DMS 273 (cell line): ENCODE results near the gene SHE.
"Not testable (repeated sequence)": the region's sequence is repeated elsewhere in the genome, so short reads cannot be mapped to it uniquely, and the experiment has no call there.

Experiments
- DNase-seq: peaks from one replicate; lab custom pipeline; 2025; ENCODE audit not compliant: unreplicated experiment; lab: John Stamatoyannopoulos, UW

The SHE gene

GRCh38 chr1:154502066-154502743 is at the start of gene SHE, which contains the start of gene TDRD10:
TSS of gene SHE (minus strand) at chr1:154502412. CDS start at chr1:154502026, 386 bp downstream.
TSS of gene TDRD10 (plus strand) at chr1:154502219. CDS start at chr1:154506904, 4,685 bp downstream.
- DNase-seq: peak; percentile 44

GRCh38 chr1:154551474-154551873 is 49.3 kb upstream of the SHE start:
- no peak for DNase-seq

GRCh38 chr1:154550657-154551056 is 48.4 kb upstream of the SHE start:
- DNase-seq: no peak

DNA sequence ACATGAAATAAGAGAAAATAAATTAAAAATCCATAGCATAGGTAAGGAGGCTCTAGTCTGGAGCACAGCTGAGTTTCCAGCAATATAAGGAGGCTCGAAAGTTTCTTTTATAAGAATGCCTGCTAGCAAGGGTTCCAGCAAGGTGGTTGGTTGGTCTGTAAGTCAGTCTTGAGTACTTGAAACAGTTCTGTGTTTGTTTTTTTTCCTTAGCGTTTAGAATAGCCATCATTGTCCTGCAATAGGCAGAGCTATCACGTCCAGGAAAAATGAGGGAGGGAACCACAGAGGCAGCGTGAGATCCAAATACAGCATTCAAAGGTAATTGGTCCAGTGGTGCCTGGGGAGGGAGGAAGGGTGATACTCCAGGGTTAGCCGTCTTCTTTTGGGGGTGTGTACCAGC is 47.9 kb upstream of the SHE start:
- no peak for DNase-seq

DNA sequence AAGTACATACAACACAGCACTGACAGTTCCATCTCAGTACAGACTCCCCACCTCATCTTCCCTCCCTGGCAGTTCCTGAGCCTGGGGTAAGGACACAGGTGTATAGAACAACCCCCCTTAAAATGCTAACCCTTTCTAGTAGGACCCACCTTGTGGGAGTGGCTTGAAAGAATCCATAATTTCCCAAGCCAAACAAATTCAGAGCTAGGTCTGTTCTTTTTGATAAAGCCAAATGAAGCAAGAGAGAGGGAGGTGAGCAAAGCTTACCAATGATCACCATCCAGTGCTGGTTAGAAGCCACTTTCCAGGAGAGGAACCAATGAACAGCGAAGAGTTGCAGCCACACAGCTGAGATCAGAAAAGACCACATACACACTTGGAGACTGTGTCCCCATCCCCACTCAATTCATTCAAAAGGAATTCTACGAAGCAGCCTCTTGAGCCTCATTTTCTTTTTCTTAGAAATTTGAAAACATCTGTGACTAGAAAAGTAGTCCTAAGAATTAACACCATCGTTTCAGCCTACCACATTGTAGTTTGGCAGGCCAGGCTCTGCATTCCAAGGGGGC is 47.1 kb upstream of the SHE start:
- DNase-seq: no peak

- no peak for DNase-seq
Measured at GRCh38 chr1:154548028-154548427, 45.8 kb upstream of the SHE start.

DNA sequence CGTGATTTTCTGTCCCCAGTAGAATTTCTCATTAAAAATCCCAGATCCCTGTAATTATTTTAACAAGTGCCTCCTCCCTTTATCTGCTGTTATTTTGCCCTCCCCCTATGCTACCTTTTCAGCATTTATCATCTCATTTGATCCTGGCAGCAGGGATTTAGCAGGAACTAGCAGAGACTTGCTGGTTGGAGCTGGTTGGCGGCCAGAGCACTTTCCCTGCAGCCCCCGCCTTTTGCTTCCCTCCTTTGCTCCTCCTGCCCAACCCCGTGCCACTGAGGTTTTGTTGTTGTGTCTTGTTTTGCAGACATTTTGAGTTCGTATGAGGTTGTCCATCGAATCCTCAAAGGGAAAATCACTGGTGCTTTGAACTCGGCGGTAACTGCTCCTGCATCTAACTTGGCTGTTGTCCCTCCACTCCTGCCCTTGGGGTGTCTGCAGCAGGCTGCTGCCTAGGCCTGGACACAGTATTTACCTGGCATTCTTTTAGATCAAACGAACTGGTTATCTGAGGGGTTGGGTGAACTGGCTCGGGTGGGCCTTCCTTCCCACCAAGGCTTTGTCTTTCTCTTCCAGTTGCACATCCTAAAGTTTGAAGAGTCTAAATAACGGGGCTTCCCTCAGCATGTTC is 45.0 kb upstream of the SHE start:
- no peak for DNase-seq

DNA sequence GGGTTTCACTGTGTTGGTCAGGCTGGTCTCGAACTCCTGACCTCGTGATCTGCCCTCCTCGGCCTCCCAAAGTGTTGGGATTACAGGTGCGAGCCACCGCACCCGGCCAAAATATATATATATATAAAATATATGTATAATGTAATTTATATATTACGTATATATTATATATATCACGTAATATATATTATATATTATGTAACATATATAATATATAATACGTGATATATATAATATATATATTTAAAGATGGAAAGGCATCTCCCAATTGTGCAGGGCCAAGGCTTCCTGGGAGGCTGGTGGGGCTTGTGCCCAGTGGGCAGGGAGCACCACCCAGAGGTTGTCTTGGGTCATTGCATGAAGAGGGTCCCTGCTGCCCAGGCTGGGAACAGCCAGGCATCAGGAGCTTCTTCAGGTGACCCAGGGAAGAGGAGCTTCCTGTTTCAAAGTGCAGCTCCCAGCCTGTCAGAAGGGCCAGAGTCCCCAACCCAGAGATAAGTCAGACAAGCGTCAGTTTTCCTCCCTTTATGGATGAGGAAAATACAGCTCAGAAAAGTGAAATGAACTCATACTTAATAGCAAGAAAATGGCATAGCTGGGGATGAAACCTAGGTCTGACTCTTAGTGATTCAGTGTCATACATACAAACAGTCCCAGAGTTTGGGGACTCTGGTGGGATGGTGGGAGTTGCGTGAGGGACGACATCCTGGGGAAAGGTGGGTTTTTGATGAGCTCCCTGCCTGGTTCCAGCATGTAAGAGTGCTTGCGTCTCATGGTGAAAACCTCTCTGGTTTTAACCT is 44.3 kb upstream of the SHE start:
- peak; percentile 85 for DNase-seq

DNA sequence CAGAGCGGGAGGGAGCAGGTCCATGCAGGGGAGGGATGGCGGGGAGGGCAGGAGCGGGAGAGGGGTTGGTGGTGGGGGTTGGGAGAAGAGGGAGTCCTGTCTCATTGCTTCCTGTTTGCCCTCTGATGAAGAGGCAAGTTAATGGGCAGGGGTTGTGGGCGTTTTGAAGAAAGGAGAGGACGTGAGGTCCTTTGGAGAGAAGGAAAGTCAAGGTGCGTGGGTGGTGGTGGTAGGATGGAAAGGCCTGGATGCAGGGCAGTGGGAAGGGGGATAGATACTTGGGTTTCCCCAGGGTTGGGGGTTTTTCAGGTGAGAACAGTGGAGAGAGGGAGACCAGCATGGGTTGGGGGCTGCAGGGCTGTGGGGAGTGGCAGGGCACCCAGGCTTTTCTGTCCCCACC is 39.0 kb upstream of the SHE start:
- no peak for DNase-seq

DNA sequence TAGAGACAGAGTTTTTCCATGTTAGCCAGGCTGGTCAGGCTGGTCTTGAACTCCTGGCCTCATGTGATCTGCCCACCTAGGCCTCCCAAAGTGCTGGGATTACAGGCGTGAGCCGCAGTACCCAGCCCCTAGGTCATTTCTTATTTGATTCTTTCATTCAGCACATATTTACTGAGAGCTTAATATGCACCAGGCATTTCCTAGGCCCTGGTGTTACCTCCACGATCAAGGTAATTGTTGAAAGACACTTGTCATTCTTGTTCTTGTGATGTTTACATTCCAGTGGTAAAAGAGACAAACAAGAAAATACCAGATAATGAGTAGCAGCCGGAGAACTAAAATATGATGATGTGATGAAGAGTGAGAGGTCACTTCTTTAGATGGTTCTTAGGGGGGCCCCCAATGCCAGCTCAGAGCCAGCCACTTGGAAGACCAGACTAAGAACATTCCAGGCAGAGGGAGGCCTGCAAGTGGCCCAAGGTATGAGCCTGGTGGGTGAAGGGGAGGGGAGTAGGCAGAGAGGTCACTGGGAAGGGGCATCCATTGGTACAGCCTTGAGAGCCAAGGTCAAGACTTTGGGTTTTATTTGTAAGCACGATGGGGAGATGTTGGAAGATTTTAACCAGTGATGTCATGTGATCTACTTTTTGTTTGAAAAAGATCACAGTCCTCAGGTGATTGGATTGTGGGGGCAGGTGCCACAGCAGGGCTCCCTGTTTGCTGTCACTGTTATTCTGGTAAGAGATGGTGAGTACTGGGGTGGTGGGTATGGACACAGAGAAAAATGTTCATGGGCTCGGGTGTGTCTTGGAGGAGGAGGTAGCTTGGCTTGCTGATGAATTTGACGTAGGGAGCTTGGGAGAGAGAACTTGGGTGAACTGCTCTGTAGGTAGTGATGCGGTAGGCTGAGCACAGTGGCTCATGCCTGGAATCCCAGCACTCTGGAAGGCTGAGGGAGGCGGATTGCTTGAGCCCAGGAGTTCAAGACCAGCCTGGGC is 37.6 kb upstream of the SHE start:
- no peak for DNase-seq

- no peak for DNase-seq
Measured at GRCh38 chr1:154536570-154536969, 34.4 kb upstream of the SHE start.

DNA sequence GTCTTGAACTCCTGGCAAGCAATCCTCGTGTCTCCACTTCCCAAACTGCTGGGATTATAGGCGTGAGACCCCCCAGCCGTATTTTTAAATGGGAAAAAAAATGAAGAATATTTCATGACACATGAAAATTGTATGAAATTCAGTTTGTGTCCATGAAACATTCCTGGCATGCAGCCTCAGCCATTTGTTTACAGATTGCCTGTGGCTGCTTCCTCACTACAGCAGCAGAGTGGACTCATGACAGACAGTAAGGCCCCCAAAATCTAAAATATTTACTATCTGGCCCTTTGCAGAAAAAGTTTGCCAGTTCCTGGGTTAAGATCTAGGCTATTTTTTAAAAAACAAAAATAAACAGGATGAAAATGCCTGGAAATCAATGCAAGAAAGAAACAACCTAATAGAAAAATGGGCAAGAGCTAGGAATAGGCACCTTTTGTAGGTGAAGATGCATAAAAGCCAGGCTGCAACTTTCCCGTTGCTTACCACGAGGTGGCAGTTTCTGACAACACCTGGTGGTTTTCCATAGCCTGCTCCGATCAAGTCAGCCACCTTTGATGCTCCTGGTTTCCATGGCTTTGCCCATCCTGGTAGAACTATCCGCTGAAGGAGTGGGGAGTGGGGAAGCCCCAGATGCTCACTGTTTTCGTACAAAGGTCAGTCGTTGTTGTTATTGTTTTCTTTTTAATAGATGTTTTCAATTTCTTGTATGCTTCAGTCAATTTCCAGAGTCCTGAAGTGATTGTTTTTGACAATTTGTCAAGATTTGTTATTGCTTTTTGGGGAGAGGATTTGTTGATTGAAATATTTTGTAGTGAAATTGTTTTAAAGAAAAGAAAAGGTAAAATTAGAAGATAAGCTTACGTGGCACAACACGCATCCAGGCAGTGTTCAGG is 32.0 kb upstream of the SHE start:
- DNase-seq: peak; percentile 72

- DNase-seq: not testable (repeated sequence)
Measured at GRCh38 chr1:154531950-154532349, 29.7 kb upstream of the SHE start.

DNA sequence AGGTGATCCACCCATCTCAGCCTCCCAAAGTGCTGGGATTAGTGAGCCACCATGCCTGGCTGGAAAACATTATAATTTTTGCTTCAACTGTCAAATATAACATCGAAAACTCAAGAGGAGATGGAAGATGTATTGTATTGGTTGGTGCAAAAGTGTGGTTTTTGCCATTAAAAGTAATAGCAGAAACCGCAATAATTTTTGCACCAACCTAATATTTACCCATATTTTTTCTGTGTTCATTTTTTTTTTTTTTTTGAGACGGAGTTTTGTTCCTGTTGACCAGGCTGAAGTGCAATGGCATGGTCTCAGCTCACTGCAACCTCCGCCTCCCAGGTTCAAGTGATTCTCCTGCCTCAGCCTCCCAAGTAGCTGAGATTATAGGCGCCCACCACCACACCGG is 27.1 kb upstream of the SHE start:
- DNase-seq: no peak

DNA sequence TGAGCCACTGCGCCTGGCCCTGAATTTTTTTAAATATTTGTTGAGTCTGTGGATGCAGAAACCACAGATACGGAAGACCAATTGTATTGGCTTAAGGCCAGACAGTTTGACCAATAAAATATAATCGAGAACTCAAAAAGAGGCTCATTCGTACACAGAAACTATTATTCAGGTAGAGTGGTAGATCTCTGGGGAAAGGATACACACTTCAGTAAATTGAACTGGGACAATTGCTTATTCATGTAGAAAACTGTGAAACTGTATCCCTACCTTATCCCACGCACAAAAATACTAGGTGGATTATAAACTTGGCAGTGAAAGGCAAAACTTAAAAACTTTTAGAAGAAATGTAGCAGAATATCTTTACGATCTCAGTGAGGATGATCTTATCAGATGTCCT is 25.0 kb upstream of the SHE start:
- DNase-seq: no peak

DNA sequence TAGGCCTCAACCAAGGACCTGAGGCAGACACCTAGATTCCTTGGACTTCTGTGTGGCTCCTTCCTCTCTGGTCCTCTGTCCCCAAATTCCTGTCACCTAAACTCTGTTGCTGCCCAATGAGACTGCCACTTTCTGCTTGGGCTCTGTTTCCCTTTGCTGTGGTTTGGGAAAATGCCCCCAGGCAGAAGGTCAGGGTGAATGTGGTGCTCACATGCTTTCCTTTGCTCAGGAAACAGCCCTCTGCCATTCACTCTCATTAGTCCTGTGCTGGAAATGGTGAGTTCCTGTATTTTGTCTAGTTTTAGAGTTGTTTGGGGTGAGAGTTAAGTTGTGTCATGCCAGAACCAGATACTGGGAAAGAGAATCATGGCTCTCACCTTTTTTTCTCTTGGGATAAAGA is 22.7 kb upstream of the SHE start:
- no peak for DNase-seq

DNA sequence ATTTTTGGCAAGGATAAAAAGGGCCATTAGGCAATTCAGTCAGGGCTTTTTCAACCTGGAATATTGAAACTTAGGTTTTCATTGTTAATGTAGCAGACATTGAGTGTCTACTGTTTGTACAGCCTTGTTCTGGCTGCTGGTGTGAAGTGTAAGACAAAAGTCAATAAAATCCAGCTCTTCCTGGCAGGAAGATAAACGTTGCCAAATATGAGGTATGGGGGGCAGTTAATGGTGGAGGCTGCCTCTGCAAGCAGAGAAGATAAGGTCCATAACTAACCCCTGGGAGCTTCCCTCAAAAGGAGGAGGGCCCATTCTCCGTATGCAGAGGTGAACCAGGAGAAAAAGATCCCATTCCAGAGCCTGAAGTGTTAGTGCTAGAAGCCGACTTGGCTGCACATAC is 19.5 kb upstream of the SHE start:
- DNase-seq: no peak

DNA sequence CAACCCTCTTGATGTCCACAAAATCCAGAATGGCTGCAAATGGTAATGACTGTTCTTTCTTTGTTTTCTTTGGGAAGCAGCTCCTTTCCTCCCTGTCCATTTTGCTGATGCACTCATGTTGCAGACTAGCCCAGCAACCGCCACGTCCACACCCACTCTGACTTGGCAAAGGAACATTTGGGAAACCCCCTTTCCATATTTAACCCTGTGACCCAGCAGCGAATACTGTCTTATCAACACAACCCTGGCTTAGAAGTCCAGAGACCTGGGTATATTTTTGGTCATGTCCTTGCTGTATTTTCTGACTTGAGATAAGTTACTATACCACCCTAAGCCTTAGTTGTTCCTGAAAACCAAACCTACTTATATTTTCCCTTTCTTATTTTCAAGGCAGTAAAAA is 18.1 kb upstream of the SHE start:
- DNase-seq: no peak

DNA sequence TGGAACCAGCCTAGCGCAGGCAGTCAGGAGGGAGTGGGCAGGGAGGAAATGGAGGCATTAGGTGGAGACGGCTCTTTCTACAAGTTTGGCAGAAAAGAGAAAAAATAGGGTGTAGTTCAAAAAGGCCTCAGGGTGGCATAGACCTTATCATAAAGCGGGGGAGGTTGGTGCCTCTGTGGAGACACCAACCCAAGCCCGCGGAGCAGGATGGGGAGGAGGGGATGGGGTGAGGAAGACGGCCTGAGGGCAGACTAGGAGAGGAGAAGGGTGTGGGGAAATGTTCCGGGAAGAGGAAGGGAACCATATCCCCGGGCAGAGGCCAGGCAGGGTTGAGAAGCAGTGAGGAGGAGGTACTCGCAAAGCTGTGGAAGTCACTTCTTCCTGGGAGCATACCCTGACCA is 17.4 kb upstream of the SHE start:
- DNase-seq: no peak

- DNase-seq: no peak
Measured at GRCh38 chr1:154517661-154518060, 15.4 kb upstream of the SHE start.
